Liver (tissue), 9 donors: ENCODE results near the gene CBX5. TPM values are rescaled to one million over a fixed set of nuclear protein-coding genes. Genes with fewer than 3 reads are reported as not detected.
"Not testable (repeated sequence)": the region's sequence is repeated elsewhere in the genome, so short reads cannot be mapped to it uniquely, and the experiment has no call there.

ENCODE experiments used
- DNase-seq: peaks from one replicate; pipeline ENCODE4 v3.0.0-alpha.2; 2017; ENCODE audit warnings: low spot score
- H3K27ac ChIP-seq, 2 donors: one replicate each; pipeline ENCODE4 v1.7.0; 2013; ENCODE audit warnings: inconsistent platforms in 2 of 2, low read length in 2 of 2, control low read depth in 1 of 2, low read depth in 1 of 2, mild to moderate bottlenecking in 1 of 2
- H3K27me3 ChIP-seq, 4 donors: one replicate each; pipeline versions ENCODE4 v1.6.1 to v1.7.0; 2013; ENCODE audit warnings: low read length in 3 of 4, inconsistent platforms in 1 of 4, mild to moderate bottlenecking in 1 of 4, moderate library complexity in 1 of 4; ENCODE audit not compliant: control insufficient read depth in 4 of 4, insufficient read depth in 4 of 4
- H3K36me3 ChIP-seq, 4 donors: one replicate each; pipeline versions ENCODE4 v1.6.1 to v1.7.0; 2013; ENCODE audit warnings: low read length in 3 of 4, mild to moderate bottlenecking in 3 of 4, low read depth in 1 of 4, moderate library complexity in 1 of 4; ENCODE audit not compliant: control insufficient read depth in 4 of 4, insufficient read depth in 3 of 4
- H3K4me1 ChIP-seq, 4 donors: one replicate each; pipeline versions ENCODE4 v1.6.1 to v1.7.0; 2013; ENCODE audit warnings: low read length in 3 of 4, mild to moderate bottlenecking in 3 of 4, moderate library complexity in 1 of 4; ENCODE audit not compliant: control insufficient read depth in 4 of 4, insufficient read depth in 4 of 4
- H3K4me3 ChIP-seq, 3 donors: one replicate each; pipeline versions ENCODE4 v1.6.1 to v1.7.0; 2013; ENCODE audit warnings: low read length in 3 of 3, control low read depth in 1 of 3, low read depth in 1 of 3, mild to moderate bottlenecking in 1 of 3
- H3K9ac ChIP-seq, 2 donors: one replicate each; pipeline ENCODE4 v1.7.0; 2013; ENCODE audit warnings: low read length in 2 of 2, mild to moderate bottlenecking in 2 of 2, moderate library complexity in 2 of 2, control low read depth in 1 of 2, low read depth in 1 of 2
- H3K9me3 ChIP-seq, 4 donors: one replicate each; pipeline versions ENCODE4 v1.6.1 to v1.7.0; 2013; ENCODE audit warnings: low read length in 3 of 4; ENCODE audit not compliant: control insufficient read depth in 4 of 4
- CTCF ChIP-seq: fragments of 150-350 bp; IDR thresholded peaks from 2 replicates; pipeline ENCODE4 v1.5.1; 2017; ENCODE audit warnings: improper control_type of control experiment, low read depth, low read length; ENCODE audit not compliant: missing input control
- EGR1 ChIP-seq, 2 donors: IDR thresholded peaks; 2 replicates each; pipeline ENCODE4 v1.6.1; 2016 to 2018; ENCODE audit warnings: antibody characterized with exemption in 2 of 2, low read depth in 2 of 2
- FOXA1 ChIP-seq: IDR thresholded peaks from 2 replicates; pipeline ENCODE4 v1.6.1; 2016; ENCODE audit warnings: antibody characterized with exemption
- GABPA ChIP-seq, 2 donors: IDR thresholded peaks in 1 of 2; conservative IDR thresholded peaks in 1 of 2; 2 replicates each; pipeline ENCODE4 v1.6.1; 2016; ENCODE audit warnings: antibody characterized with exemption in 2 of 2, mild to moderate bottlenecking in 1 of 2, moderate library complexity in 1 of 2
- HNF4A ChIP-seq, 2 donors: conservative IDR thresholded peaks; 2 replicates each; pipeline ENCODE4 v1.6.1; 2016; ENCODE audit warnings: antibody characterized with exemption in 2 of 2, mild to moderate bottlenecking in 2 of 2
- HNF4G ChIP-seq: IDR thresholded peaks from 2 replicates; pipeline ENCODE4 v1.6.1; 2016; ENCODE audit warnings: antibody characterized with exemption
- RAD21 ChIP-seq, 2 donors: IDR thresholded peaks; 2 replicates each; pipeline ENCODE4 v1.6.1; 2016; ENCODE audit warnings: antibody characterized with exemption in 2 of 2, mild to moderate bottlenecking in 2 of 2
- RXRA ChIP-seq, 2 donors: IDR thresholded peaks; 2 replicates each; pipeline ENCODE4 v1.6.1; 2017 to 2018; ENCODE audit warnings: antibody characterized with exemption in 2 of 2, mild to moderate bottlenecking in 1 of 2
- SP1 ChIP-seq: IDR thresholded peaks from 2 replicates; pipeline ENCODE4 v1.6.1; 2018; ENCODE audit warnings: antibody characterized with exemption, mild to moderate bottlenecking
- TAF1 ChIP-seq: conservative IDR thresholded peaks from 2 replicates; pipeline ENCODE4 v1.6.1; 2016; ENCODE audit warnings: antibody characterized with exemption, mild to moderate bottlenecking
- YY1 ChIP-seq: IDR thresholded peaks from 2 replicates; pipeline ENCODE4 v1.6.1; 2016; ENCODE audit warnings: antibody characterized with exemption, mild to moderate bottlenecking
- ZBTB33 ChIP-seq: IDR thresholded peaks from 2 replicates; pipeline ENCODE4 v1.6.1; 2016; ENCODE audit warnings: antibody characterized with exemption
- WGBS: extraction: QIAGEN DNeasy Blood & Tissue Kit; methylation state at CpG from one replicate; pipeline ENCODE4 v1.1.7; 2013; 5-methylcytosine and 5-hydroxymethylcytosine counted together
- polyA plus RNA-seq, 2 donors: library from polyadenylated mRNA; stranded (reverse) in 1 of 2; unstranded in 1 of 2; fragments of 200-250 nt in 1 of 2; fragments of >200 nt in 1 of 2; fragmentation: Nextera tagmentation in 1 of 2; extraction: Ambion mirVana in 1 of 2; gene quantifications; one replicate each; pipeline versions ENCODE4 v1.2.1 to v1.2.3, GENCODE V29; 2013 to 2015
- total RNA-seq, 2 donors: library from RNA; depleted of rRNA; stranded (reverse); fragments of >200 nt; gene quantifications; one replicate each; pipeline ENCODE4 v1.2.3, GENCODE V29; 2014
- donor health status: healthy.
- donor health status: healthy.
- donor health status: healthy.
- donor health status: healthy.
- donor health status: healthy.

CBX5 gene
- total and polyA plus RNA-seq, 4 donors: 4.4 to 62.3 (median 12.6) TPM

- TF ChIP-seq RXRA (IDR thresholded peaks at IDR 0.05) (peak in 1 of 2 donors; percentile 12), RAD21 (IDR thresholded peaks at IDR 0.05) (peak; percentile 76 to 78), YY1 (peak; percentile 98)
Measured at GRCh38 chr12:54324617-54325441, 44.9 kb upstream of the CBX5 start, which contains the start of gene COPZ1 (continued).

- Histone ChIP-seq H3K27ac (no peak overlapping the region), H3K27me3 (no peaks in the 10 kb centered on the region), H3K4me3 (no peak overlapping the region), H3K4me1 (peaks cover 0 to 10% (median 2%) of the 10 kb centered on the region in 4 donors), H3K36me3 (no peaks in the 10 kb centered on the region), H3K9me3 (no peaks in the 10 kb centered on the region), H3K9ac (no peak overlapping the region)
- DNase-seq: no peak
- 92% methylated on average over 5 of the region's 5 CpGs for WGBS
- no peak for TF ChIP-seq HNF4A (conservative IDR thresholded peaks at IDR 0.05)
- no peak for TF ChIP-seq SP1
- no peak for TF ChIP-seq RAD21 (IDR thresholded peaks at IDR 0.05)
- TF ChIP-seq FOXA1: no peak
- TF ChIP-seq HNF4G: no peak
- TF ChIP-seq YY1: no peak
- no peak for TF ChIP-seq GABPA (IDR thresholded peaks at IDR 0.05 in 1 of 2, conservative IDR thresholded peaks at IDR 0.05 in 1 of 2)
- no peak for TF ChIP-seq EGR1 (IDR thresholded peaks at IDR 0.05; ENCODE audit: low read depth in 2 of 2)
- TF ChIP-seq TAF1: no peak
- no peak for TF ChIP-seq CTCF
- no peak for TF ChIP-seq RXRA (IDR thresholded peaks at IDR 0.05)
- TF ChIP-seq ZBTB33: no peak
Measured at GRCh38 chr12:54321363-54321762, 41.4 kb upstream of the CBX5 start.

- H3K9ac ChIP-seq, H3K36me3 ChIP-seq, H3K4me3 ChIP-seq, H3K9me3 ChIP-seq, H3K4me1 ChIP-seq, H3K27me3 ChIP-seq, H3K27ac ChIP-seq, DNase-seq: not testable (repeated sequence)
- WGBS: 93% methylated on average over 7 of the region's 7 CpGs
Measured at GRCh38 chr12:54312309-54312708, 32.4 kb upstream of the CBX5 start.
